RWPE2 (cell line): Measurements from ENCODE around the gene PALD1.

Source experiments
- ATAC-seq: fragments of 200-7000 bp; cut with Tn5 transposase; 3 replicates; pipeline ENCODE4 v1.9.1; 2021; ENCODE audit warnings: low read depth
- DNase-seq: peaks from one replicate; pipeline ENCODE4 v3.0.0-alpha.2; 2020; ENCODE audit warnings: low spot score
- H3K27ac ChIP-seq: fragments of 450-650 bp; 2 replicates; pipeline ENCODE4 v1.5.1; 2017; ENCODE audit warnings: mild to moderate bottlenecking; ENCODE audit not compliant: poor library complexity, severe bottlenecking
- H3K27me3 ChIP-seq: fragments of 250-450 bp; sonication (Bioruptor Pico); 2 replicates; pipeline ENCODE4 v1.5.1; 2021; ENCODE audit warnings: mild to moderate bottlenecking, moderate library complexity; ENCODE audit not compliant: insufficient read depth, poor library complexity, severe bottlenecking
- H3K36me3 ChIP-seq: fragments of 250-450 bp; sonication (Bioruptor Pico); 2 replicates; pipeline ENCODE4 v1.5.1; 2020; ENCODE audit warnings: low read depth, mild to moderate bottlenecking, moderate library complexity
- H3K4me1 ChIP-seq: fragments of 250-450 bp; sonication (Bioruptor Pico); 2 replicates; pipeline ENCODE4 v1.5.1; 2021; ENCODE audit warnings: mild to moderate bottlenecking, moderate library complexity; ENCODE audit not compliant: insufficient read depth, poor library complexity, severe bottlenecking
- H3K4me3 ChIP-seq: fragments of 250-450 bp; sonication (Bioruptor Pico); 2 replicates; pipeline ENCODE4 v1.5.1; 2021; ENCODE audit warnings: mild to moderate bottlenecking, moderate library complexity; ENCODE audit not compliant: severe bottlenecking
- H3K9me3 ChIP-seq: fragments of 250-450 bp; sonication (Bioruptor Pico); 2 replicates; pipeline ENCODE4 v1.5.1; 2021; ENCODE audit warnings: mild to moderate bottlenecking, moderate library complexity; ENCODE audit not compliant: severe bottlenecking
- CTCF ChIP-seq: fragments of 450-650 bp; IDR thresholded peaks from one replicate; pipeline ENCODE4 v1.5.1; 2017; ENCODE audit warnings: mild to moderate bottlenecking, moderate library complexity; ENCODE audit not compliant: poor library complexity, severe bottlenecking

The PALD1 gene

GRCh38 chr10:70528741-70529362, 50.3 kb downstream of the PALD1 start:
- H3K9me3 ChIP-seq: no peaks in the 10 kb centered on the region
- H3K4me1 ChIP-seq: no peaks in the 10 kb centered on the region
- H3K4me3 ChIP-seq: no peak overlapping the region
- no peak for TF ChIP-seq CTCF
- DNase-seq (no peak), ATAC-seq (peak; percentile 72)
- no peaks in the 10 kb centered on the region for H3K27me3 ChIP-seq
- no peaks in the 10 kb centered on the region for H3K36me3 ChIP-seq
- no peak overlapping the region for H3K27ac ChIP-seq

GRCh38 chr10:70529848-70530247, 51.3 kb downstream of the PALD1 start:
- no peaks in the 10 kb centered on the region for H3K36me3 ChIP-seq
- H3K27ac ChIP-seq: no peak overlapping the region
- no peak for TF ChIP-seq CTCF
- DNase-seq: no peak
- no peaks in the 10 kb centered on the region for H3K27me3 ChIP-seq
- no peak for ATAC-seq
- no peaks in the 10 kb centered on the region for H3K9me3 ChIP-seq
- no peak overlapping the region for H3K4me3 ChIP-seq
- H3K4me1 ChIP-seq: no peaks in the 10 kb centered on the region

GRCh38 chr10:70530315-70530714, 51.7 kb downstream of the PALD1 start:
- Histone ChIP-seq H3K4me3 (no peak overlapping the region), H3K36me3 (no peaks in the 10 kb centered on the region), H3K27ac (no peak overlapping the region), H3K27me3 (no peaks in the 10 kb centered on the region), H3K9me3 (no peaks in the 10 kb centered on the region), H3K4me1 (no peaks in the 10 kb centered on the region)
- no peak for TF ChIP-seq CTCF
- no peak for ATAC-seq
- no peak for DNase-seq

- TF ChIP-seq CTCF: no peak
- Histone ChIP-seq H3K9me3 (no peaks in the 10 kb centered on the region), H3K4me3 (no peak overlapping the region), H3K4me1 (no peaks in the 10 kb centered on the region), H3K36me3 (no peaks in the 10 kb centered on the region), H3K27me3 (no peaks in the 10 kb centered on the region), H3K27ac (no peak overlapping the region)
- DNase-seq (no peak), ATAC-seq (no peak)
Measured at GRCh38 chr10:70532554-70533188, 54.1 kb downstream of the PALD1 start.

DNA sequence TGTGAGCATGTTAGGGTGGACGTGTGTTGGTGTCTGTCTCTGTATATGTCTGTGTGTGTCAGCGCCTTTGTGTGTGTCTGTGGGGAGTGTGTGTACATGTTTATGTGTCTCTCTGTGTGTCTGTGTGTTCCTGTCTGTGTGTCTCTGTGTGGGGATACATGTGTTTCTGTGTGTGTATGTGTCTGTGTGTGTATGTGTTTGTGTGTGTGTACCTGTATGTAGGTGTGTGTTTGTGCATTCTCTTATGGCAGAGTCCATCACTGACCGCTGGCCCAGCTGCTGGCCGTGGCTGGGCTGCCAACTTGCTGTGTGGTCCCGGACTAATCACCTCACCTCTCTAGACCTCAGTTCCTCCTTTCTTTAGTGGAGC, 54.6 kb downstream of the PALD1 start:
- Histone ChIP-seq H3K36me3 (no peaks in the 10 kb centered on the region), H3K9me3 (no peaks in the 10 kb centered on the region), H3K27ac (no peak overlapping the region), H3K4me3 (no peak overlapping the region), H3K27me3 (no peaks in the 10 kb centered on the region), H3K4me1 (no peaks in the 10 kb centered on the region)
- no peak for TF ChIP-seq CTCF
- no peak for ATAC-seq
- no peak for DNase-seq
